Calu3 (cell line): Measurements from ENCODE around the gene UBTD2. TPM values are rescaled to one million over a fixed set of nuclear protein-coding genes. Genes with fewer than 3 reads are reported as not detected.

Experiments used
- BruUV-seq: library from RNA; stranded (reverse); fragments of 400-500 nt; replicated peaks from 2 replicates; lab custom pipeline; 2021; lab: Mats Ljungman, UMichigan
- CTCF ChIA-PET: fragments of 300-600 bp; sonication (Branson Sonifier 250); formaldehyde crosslinking; loops from one replicate; lab custom pipeline; 2022; ENCODE audit warnings: antibody characterized with exemption; lab: Charles Lee
- DNase-seq: peaks from one replicate; pipeline ENCODE4 v3.0.0; 2022
- H3K27ac Mint-ChIP-seq: one replicate; pipeline ENCODE4 v1.8.0; 2022; ENCODE audit warnings: mixed read lengths; ENCODE audit not compliant: unreplicated experiment
- H3K27me3 Mint-ChIP-seq: one replicate; pipeline ENCODE4 v1.8.0; 2022; ENCODE audit warnings: mixed read lengths; ENCODE audit not compliant: unreplicated experiment
- H3K36me3 Mint-ChIP-seq: one replicate; pipeline ENCODE4 v1.8.0; 2022; ENCODE audit warnings: mild to moderate bottlenecking, moderate library complexity, mixed read lengths; ENCODE audit not compliant: insufficient read depth, unreplicated experiment
- H3K4me1 Mint-ChIP-seq: one replicate; pipeline ENCODE4 v1.8.0; 2022; ENCODE audit warnings: mild to moderate bottlenecking, low read depth, mixed read lengths; ENCODE audit not compliant: unreplicated experiment
- H3K4me3 Mint-ChIP-seq: one replicate; pipeline ENCODE4 v1.8.0; 2022; ENCODE audit warnings: mild to moderate bottlenecking, low read depth, moderate library complexity, mixed read lengths; ENCODE audit not compliant: unreplicated experiment
- H3K9me3 Mint-ChIP-seq: one replicate; pipeline ENCODE4 v1.8.0; 2022; ENCODE audit warnings: low read depth, mixed read lengths; ENCODE audit not compliant: unreplicated experiment
- intact Hi-C: fragments of 100-400 bp; cut with micrococcal nuclease; formaldehyde crosslinking; loops from one replicate; pipeline ENCODE4 v1.10.0; 2022; ENCODE audit not compliant: unreplicated experiment
- total RNA-seq: library from RNA; stranded (reverse); gene quantifications from 2 replicates; pipeline ENCODE4 v1.2.3, GENCODE V29; 2022
- TF ChIP-seq, protein P1 (sequence below): fragments of 200-600 bp; IDR thresholded peaks from one replicate; pipeline ENCODE4 v1.8.0; 2022; ENCODE audit warnings: antibody characterized with exemption; ENCODE audit not compliant: unreplicated experiment

The UBTD2 gene
- total RNA-seq, 1 experiment from 2014 or later, result 21.1 TPM

DNA sequence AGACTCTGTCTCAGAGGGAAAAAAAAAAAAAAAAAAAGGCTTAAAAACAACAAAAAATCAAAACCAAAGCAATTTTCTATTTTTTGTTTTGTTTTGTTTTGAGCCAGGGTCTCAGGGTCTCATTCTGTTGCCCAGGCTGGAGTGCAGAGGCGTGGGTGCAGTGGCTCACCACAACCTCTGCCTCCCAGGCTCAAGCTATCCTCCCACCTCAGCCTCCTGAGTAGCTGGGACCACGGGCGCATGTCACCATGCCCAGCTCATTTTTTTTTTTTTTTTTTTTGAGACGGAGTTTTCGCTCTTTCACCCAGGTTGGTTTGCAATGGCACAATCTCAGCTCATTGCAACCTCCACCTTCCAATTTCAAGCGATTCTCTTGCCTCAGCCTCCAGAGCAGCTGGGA, 101.3 kb downstream of the UBTD2 start:
- peaks cover 10% of the 10 kb centered on the region for H3K4me1 Mint-ChIP-seq
- intact Hi-C loops, result no loop called here
- BruUV-seq, result no TSS peak

DNA sequence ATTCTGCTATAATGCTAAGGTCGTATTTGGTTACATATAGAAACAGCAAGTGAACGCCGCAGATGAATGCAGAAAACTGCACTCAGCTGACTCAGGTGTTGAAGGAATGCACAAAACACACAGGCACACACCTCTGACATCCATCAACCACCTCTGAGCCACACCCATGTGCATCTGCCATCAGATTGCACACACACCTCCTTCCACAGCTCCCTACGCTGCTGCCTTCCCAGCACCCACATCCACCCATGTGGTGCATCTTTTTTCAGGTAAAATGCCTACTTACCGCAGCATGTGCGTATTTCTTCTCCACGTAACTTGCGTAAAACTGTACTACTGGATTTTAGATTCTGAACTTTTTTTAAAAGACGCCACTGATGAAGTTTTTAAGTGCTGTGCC, 102.6 kb downstream of the UBTD2 start:
- Mint-ChIP-seq H3K36me3 (peaks cover 10% of the 10 kb centered on the region), H3K4me1 (no peaks in the 10 kb centered on the region), H3K27me3 (no peaks in the 10 kb centered on the region), H3K27ac (no peak overlapping the region), H3K4me3 (no peak overlapping the region), H3K9me3 (no peaks in the 10 kb centered on the region)
- no TSS peak for BruUV-seq
- CTCF ChIA-PET, result no interaction called here
- no peak for DNase-seq
- intact Hi-C loops, result no loop called here
- TF ChIP-seq, protein P1, sequence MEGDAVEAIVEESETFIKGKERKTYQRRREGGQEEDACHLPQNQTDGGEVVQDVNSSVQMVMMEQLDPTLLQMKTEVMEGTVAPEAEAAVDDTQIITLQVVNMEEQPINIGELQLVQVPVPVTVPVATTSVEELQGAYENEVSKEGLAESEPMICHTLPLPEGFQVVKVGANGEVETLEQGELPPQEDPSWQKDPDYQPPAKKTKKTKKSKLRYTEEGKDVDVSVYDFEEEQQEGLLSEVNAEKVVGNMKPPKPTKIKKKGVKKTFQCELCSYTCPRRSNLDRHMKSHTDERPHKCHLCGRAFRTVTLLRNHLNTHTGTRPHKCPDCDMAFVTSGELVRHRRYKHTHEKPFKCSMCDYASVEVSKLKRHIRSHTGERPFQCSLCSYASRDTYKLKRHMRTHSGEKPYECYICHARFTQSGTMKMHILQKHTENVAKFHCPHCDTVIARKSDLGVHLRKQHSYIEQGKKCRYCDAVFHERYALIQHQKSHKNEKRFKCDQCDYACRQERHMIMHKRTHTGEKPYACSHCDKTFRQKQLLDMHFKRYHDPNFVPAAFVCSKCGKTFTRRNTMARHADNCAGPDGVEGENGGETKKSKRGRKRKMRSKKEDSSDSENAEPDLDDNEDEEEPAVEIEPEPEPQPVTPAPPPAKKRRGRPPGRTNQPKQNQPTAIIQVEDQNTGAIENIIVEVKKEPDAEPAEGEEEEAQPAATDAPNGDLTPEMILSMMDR, result no peak

More for the DNA sequence above, 101.3 kb downstream of the UBTD2 start:
- H3K27ac Mint-ChIP-seq, result no peak overlapping the region
- H3K4me3 Mint-ChIP-seq, result no peak overlapping the region
- no peak for DNase-seq
- H3K27me3 Mint-ChIP-seq, result no peaks in the 10 kb centered on the region
- TF ChIP-seq, protein P1, result no peak
- no peaks in the 10 kb centered on the region for H3K9me3 Mint-ChIP-seq
- CTCF ChIA-PET, result interaction anchor here (0.6 to 0.9 kb wide), 5 partner anchors 8 to 1524 kb away, joined by 3 to 6 read pairs (median 4); no protein-coding TSS in a partner anchor
- peaks cover 13% of the 10 kb centered on the region for H3K36me3 Mint-ChIP-seq

DNA sequence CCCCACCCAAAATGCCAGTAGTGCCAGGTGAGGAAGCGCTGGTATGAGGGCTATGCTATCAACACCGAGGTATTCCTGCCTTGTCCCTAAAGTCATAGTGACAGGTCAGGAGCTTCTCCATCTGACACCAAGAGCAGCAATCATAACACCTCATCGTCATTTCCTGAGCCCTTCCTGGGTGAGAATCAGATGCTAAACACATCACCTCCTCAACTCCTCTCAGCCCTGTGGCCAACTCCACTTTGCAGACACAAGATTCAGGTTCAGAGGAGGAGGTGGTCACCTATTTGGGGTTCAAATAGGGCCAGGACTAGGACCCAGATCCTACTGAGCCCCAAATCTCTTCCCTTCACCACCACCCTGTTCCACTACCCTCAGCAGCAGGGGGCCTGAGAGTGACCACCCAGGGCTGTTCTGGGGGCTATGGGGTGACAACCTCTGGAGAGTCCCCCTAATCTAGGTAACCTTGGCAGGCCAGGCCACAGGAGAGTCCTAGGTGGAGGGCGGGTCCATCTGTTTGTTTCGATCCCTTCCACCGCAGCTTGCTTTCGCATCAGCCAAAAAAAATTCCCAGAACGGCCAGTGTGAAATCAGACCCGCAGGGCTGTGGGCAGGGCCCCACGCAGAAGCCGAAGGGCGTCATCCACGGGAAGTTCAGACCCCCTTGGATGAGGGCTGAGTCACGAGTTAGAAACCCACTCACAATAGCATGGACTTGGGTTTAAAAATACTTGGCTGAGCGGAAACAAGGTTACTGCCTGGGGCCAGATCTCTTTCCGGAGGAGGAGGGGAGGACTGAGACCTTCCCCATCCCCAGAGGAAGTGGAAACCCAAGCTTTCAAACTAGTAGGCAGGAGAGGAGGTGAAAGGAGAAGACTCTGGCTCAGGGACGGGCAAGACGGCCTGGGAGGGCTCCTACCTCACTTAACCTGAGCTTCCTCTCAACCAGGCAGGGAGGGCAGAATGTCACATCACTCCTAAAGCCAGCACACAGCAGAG, 104.3 kb downstream of the UBTD2 start:
- intact Hi-C loops, result no loop called here
- Mint-ChIP-seq H3K4me3 (no peak overlapping the region), H3K9me3 (no peaks in the 10 kb centered on the region)

DNA sequence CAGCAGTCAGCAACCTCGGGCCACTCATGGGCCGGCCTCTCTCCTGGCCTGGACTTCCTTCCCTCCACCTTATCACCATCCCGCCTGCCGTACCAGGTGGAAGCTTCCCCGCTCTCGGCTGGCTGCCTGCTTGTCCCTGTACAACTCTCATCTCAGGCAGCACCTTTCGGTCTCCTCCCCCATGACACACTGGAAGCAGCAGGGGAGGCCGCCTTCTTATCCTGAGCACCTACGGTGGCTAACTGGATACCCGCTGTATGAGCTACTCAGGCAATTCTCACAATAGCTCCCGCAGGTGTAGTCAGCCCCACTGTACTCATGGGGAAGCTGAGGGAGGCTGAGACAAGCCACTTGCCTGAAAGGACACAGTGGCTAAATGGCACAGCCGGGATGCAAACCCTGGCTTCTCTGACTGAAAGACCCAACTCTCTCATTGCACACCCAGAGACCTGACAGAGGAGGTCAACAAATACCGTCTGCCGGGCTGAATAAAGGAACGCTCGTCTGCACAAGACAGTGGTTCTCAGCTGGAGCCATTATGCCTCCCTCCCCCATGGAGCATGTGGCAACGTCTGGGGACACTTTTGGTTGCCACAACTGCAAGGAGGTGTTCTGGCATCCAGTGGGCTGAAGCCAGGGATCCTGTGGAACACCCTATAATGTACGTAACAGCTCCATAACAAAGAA, 105.1 kb downstream of the UBTD2 start:
- Mint-ChIP-seq H3K27me3 (no peaks in the 10 kb centered on the region), H3K27ac (no peak overlapping the region), H3K4me1 (peaks cover 8% of the 10 kb centered on the region), H3K36me3 (peaks cover 10% of the 10 kb centered on the region), H3K9me3 (no peaks in the 10 kb centered on the region), H3K4me3 (no peak overlapping the region)
- DNase-seq, result no peak
- intact Hi-C loops, result no loop called here
- CTCF ChIA-PET, result interaction anchor here (0.6 kb wide), 1 partner anchor 122 kb away, joined by 4 read pairs; no protein-coding TSS in a partner anchor
- BruUV-seq, result no TSS peak
- TF ChIP-seq, protein P1, result no peak

More for the DNA sequence above, 104.3 kb downstream of the UBTD2 start:
- DNase-seq, result no peak
- TF ChIP-seq, protein P1, result no peak
- CTCF ChIA-PET, result interaction anchor here (0.6 kb wide), 1 partner anchor 121 kb away, joined by 4 read pairs; no protein-coding TSS in a partner anchor
- H3K27me3 Mint-ChIP-seq, result no peaks in the 10 kb centered on the region
- H3K36me3 Mint-ChIP-seq, result peaks cover 10% of the 10 kb centered on the region
- peaks cover 8% of the 10 kb centered on the region for H3K4me1 Mint-ChIP-seq
- no peak overlapping the region for H3K27ac Mint-ChIP-seq
- BruUV-seq, result no TSS peak
